ENCODE results near the gene LRCH1. TPM values are rescaled to one million over a fixed set of nuclear protein-coding genes. Genes with fewer than 3 reads are reported as not detected.
A peak's percentile ranks its signal among the peaks of the same experiment; 100 is the strongest.

LRCH1 gene
- total and polyA plus RNA-seq, 2 of the 13 experiments (the other 11 are each of a cell fraction or from before 2014, with no cell fraction given) = 4.1 to 12.6 TPM

- H3K27me3 ChIP-seq (ENCODE audit: control insufficient read depth in 1 of 2, insufficient read depth in 2 of 2, low read length in 2 of 2) = no peaks in the 10 kb centered on the region; a peak in 1 of 5 replicates
- no peak for ATAC-seq
- 63% methylated on average over 2 of the region's 2 CpGs for WGBS (ENCODE audit: low lambda C conversion rate)
- no TSS peak for BruUV-seq (replicated peaks)
- FAIRE-seq = no peak
- H3K9me3 ChIP-seq (ENCODE audit: low read length) = no peaks in the 10 kb centered on the region
- no peak for DNase-seq (ENCODE audit: low spot score)
- H3K4me2 ChIP-seq (ENCODE audit: low read depth, low read length) = no peak overlapping the region
- H3K4me1 ChIP-seq (ENCODE audit: insufficient read depth, low read length) = peaks cover 47% of the 10 kb centered on the region
- intact Hi-C loops (cut with micrococcal nuclease; ENCODE audit: unreplicated experiment) (no loop called here), in situ Hi-C loops (cut with HindIII; ENCODE audit: extremely low pct_ligation_motif_present, low pct_unique_long_range_greater_than_20kb) (no loop called here)
- H3K27ac ChIP-seq (ENCODE audit: extremely low read length, insufficient read depth, low read length) = no peak overlapping the region
- no peak overlapping the region for H3K4me3 ChIP-seq (replicated peaks in 1 of 3; ENCODE audit: insufficient read depth in 1 of 3, low read depth in 2 of 3, low read length in 3 of 3)
- peaks cover 0 to 4% of the 10 kb centered on the region in 2 experiments; a peak in 2 of 5 replicates for H3K36me3 ChIP-seq (replicated peaks in 1 of 2; ENCODE audit: control insufficient read depth in 1 of 2, insufficient read depth in 2 of 2, low read length in 2 of 2)
- H4K20me1 ChIP-seq (ENCODE audit: insufficient read depth, low read length) = peaks cover 35% of the 10 kb centered on the region
- TF ChIP-seq ZNF362 (CRISPR knock-in tag; IDR thresholded peaks at IDR 0.05; ENCODE audit: borderline replicate concordance) = peak; percentile 29; the same call in 1 of the 2 replicates
- TF ChIP-seq ZNF674 (CRISPR knock-in tag; IDR thresholded peaks at IDR 0.05; ENCODE audit: low read depth) = no peak
- H3K9ac ChIP-seq (ENCODE audit: insufficient read depth, low read depth, low read length) = no peak overlapping the region
- POLR2A ChIA-PET = no interaction called here
- peaks cover 69% of the 10 kb centered on the region for H3K79me2 ChIP-seq (ENCODE audit: insufficient read depth, low read length)
- H2AFZ ChIP-seq (ENCODE audit: low read length) = no peak overlapping the region
- CTCF ChIA-PET (ENCODE audit: low intra/inter-chr PET ratio, low total read pairs) = no interaction called here
Measured at GRCh38 chr13:46582190-46582589, 29.2 kb downstream of the LRCH1 start.

GRCh38 chr13:46586751-46587514 is 34.0 kb downstream of the LRCH1 start:
- Histone ChIP-seq H3K27me3 (ENCODE audit: control insufficient read depth in 1 of 2, insufficient read depth in 2 of 2, low read length in 2 of 2) (no peaks in the 10 kb centered on the region; a peak in 1 of 5 replicates), H4K20me1 (ENCODE audit: insufficient read depth, low read length) (peaks cover 31% of the 10 kb centered on the region), H3K4me1 (ENCODE audit: insufficient read depth, low read length) (peaks cover 51% of the 10 kb centered on the region), H3K9me3 (ENCODE audit: low read length) (no peaks in the 10 kb centered on the region), H3K4me2 (ENCODE audit: low read depth, low read length) (no peak overlapping the region), H3K36me3 (replicated peaks in 1 of 2; ENCODE audit: control insufficient read depth in 1 of 2, insufficient read depth in 2 of 2, low read length in 2 of 2) (no peaks in the 10 kb centered on the region), H3K79me2 (ENCODE audit: insufficient read depth, low read length) (peaks cover 69% of the 10 kb centered on the region), H3K4me3 (replicated peaks in 1 of 3; ENCODE audit: insufficient read depth in 1 of 3, low read depth in 2 of 3, low read length in 3 of 3) (no peak overlapping the region), H2AFZ (ENCODE audit: low read length) (no peak overlapping the region), H3K27ac (ENCODE audit: extremely low read length, insufficient read depth, low read length) (no peak overlapping the region), H3K9ac (ENCODE audit: insufficient read depth, low read depth, low read length) (no peak overlapping the region)
- no peak for ATAC-seq
- POLR2A ChIA-PET = no interaction called here
- 94% methylated on average over 6 of the region's 7 CpGs for WGBS (ENCODE audit: low lambda C conversion rate)
- DNase-seq (ENCODE audit: low spot score) = no peak
- FAIRE-seq = no peak
- no TSS peak for BruUV-seq (replicated peaks)
- intact Hi-C loops (cut with micrococcal nuclease; ENCODE audit: unreplicated experiment) = no loop called here
- in situ Hi-C loops (cut with HindIII; ENCODE audit: extremely low pct_ligation_motif_present, low pct_unique_long_range_greater_than_20kb) = no loop called here
- CTCF ChIA-PET (ENCODE audit: low intra/inter-chr PET ratio, low total read pairs) = no interaction called here
- TF ChIP-seq MBNL3 (CRISPR knock-in tag; conservative IDR thresholded peaks at IDR 0.05) (no peak), KDM5B (CRISPR knock-in tag; IDR thresholded peaks at IDR 0.05; ENCODE audit: borderline replicate concordance) (no peak), ZNF335 (CRISPR knock-in tag; IDR thresholded peaks at IDR 0.05) (no peak), PCBP2 (optimal IDR thresholded peaks at IDR 0.05; ENCODE audit: low read depth, low read length, poor library complexity, severe bottlenecking) (no peak), REL (CRISPR knock-in tag; conservative IDR thresholded peaks at IDR 0.05) (no peak), RXRB (CRISPR knock-in tag; IDR thresholded peaks at IDR 0.05; ENCODE audit: borderline replicate concordance) (no peak), SP1 (IDR thresholded peaks at IDR 0.05) (no peak), SP1 (CRISPR knock-in tag; IDR thresholded peaks at IDR 0.05) (no peak), FOXP4 (CRISPR knock-in tag; IDR thresholded peaks at IDR 0.05) (no peak), HMGA1 (CRISPR knock-in tag; conservative IDR thresholded peaks at IDR 0.05) (no peak)

Data from HepG2 (cell line).